ENCODE measurements around the gene FBXW10.
"Not testable (repeated sequence)": the region's sequence is repeated elsewhere in the genome, so short reads cannot be mapped to it uniquely, and the experiment has no call there.

DNA sequence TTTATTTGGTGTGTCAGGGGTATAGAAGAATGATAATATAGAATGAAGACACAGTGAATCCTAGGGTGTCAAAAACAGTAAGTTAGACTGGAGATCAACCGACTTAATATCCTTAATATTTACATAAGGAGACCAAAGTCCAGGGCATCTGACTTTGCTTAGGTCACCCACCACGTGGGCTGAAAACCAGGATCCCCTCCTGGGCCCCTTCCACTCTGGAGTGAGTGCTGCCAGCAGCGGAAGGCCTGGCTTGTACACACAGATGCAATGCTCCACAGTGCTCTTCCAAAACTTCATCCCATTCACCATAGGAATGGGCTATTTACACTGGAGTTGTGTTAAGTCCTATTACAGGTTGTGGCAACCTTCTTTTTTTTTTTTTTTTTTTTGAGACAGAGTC lies 2.7 kb downstream of the FBXW10 start:
- TF ChIP-seq, protein P1, sequence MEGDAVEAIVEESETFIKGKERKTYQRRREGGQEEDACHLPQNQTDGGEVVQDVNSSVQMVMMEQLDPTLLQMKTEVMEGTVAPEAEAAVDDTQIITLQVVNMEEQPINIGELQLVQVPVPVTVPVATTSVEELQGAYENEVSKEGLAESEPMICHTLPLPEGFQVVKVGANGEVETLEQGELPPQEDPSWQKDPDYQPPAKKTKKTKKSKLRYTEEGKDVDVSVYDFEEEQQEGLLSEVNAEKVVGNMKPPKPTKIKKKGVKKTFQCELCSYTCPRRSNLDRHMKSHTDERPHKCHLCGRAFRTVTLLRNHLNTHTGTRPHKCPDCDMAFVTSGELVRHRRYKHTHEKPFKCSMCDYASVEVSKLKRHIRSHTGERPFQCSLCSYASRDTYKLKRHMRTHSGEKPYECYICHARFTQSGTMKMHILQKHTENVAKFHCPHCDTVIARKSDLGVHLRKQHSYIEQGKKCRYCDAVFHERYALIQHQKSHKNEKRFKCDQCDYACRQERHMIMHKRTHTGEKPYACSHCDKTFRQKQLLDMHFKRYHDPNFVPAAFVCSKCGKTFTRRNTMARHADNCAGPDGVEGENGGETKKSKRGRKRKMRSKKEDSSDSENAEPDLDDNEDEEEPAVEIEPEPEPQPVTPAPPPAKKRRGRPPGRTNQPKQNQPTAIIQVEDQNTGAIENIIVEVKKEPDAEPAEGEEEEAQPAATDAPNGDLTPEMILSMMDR (IDR thresholded peaks at IDR 0.05): not testable (repeated sequence)
- TF ChIP-seq ZFX (IDR thresholded peaks at IDR 0.05; ENCODE audit: borderline replicate concordance): not testable (repeated sequence)
